ENCODE results near the gene P3H1. TPM values are rescaled to one million over a fixed set of nuclear protein-coding genes. Genes with fewer than 3 reads are reported as not detected.

Gene P3H1
- total RNA-seq, 1 donor from 2014 or later = 22.3 TPM

DNA sequence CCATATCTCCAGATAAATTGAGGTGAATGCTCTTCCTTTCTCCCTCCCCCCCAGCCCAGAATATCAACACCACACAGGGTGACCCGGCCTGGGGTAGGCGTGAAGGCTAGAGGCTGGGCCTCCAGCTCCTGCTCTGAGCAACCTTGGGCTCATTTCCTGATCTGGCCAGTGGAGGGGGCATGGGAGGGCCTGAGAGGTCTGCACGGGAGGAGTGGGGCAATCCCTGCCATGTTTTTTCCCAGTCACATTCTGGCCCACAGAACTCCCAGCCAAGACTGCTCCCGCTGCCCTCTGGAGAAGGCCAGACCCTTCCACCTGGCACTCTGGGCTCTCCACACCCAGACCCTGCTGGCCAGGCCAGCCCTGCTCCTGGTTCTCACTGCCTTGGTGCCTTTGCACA lies 30.7 kb downstream of the P3H1 start:
- no peaks in the 10 kb centered on the region for H3K4me1 ChIP-seq
- ATAC-seq = peak; percentile 56
- H3K27ac ChIP-seq = no peak overlapping the region
- no peak overlapping the region for H3K4me3 ChIP-seq
- no peaks in the 10 kb centered on the region for H3K36me3 ChIP-seq
- no peaks in the 10 kb centered on the region for H3K27me3 ChIP-seq
- DNase-seq = no peak
- no peaks in the 10 kb centered on the region for H3K9me3 ChIP-seq
- intact Hi-C loops (cut with DNase I) = no loop called here
- TF ChIP-seq, protein P1, sequence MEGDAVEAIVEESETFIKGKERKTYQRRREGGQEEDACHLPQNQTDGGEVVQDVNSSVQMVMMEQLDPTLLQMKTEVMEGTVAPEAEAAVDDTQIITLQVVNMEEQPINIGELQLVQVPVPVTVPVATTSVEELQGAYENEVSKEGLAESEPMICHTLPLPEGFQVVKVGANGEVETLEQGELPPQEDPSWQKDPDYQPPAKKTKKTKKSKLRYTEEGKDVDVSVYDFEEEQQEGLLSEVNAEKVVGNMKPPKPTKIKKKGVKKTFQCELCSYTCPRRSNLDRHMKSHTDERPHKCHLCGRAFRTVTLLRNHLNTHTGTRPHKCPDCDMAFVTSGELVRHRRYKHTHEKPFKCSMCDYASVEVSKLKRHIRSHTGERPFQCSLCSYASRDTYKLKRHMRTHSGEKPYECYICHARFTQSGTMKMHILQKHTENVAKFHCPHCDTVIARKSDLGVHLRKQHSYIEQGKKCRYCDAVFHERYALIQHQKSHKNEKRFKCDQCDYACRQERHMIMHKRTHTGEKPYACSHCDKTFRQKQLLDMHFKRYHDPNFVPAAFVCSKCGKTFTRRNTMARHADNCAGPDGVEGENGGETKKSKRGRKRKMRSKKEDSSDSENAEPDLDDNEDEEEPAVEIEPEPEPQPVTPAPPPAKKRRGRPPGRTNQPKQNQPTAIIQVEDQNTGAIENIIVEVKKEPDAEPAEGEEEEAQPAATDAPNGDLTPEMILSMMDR (IDR thresholded peaks at IDR 0.05) = no peak

DNA sequence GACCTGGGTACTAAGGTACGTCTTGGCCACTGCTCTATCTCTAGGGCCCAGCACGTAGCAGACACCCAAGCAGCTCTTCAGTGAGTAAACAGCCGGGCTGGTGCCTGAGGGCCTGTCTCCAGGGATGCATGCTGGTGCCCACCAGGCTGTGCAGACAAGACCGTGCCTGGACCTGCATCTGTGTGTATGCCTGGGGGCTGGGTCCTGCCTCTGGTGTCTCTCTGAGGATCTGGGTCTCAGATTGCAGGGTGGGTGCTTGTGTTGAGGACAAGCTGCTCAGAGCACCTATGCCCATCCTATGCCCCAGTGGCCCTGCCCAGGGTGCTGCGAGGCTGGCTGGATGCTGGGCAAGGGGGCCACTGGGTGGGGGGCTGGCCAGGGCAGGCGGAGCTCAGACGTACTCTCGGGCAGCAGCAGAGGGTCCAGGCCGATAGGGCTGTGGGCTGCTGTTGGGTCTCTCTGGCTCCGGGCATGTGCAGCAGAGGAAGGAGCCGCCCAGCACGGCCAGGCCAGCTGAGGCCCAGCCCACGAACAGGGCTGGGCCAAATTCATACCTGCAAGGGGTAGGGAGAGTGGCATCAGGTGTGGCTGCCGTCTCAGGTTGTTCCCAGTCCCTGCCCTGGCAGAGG lies 31.2 kb downstream of the P3H1 start:
- intact Hi-C loops (cut with DNase I) = no loop called here
- ATAC-seq (no peak), DNase-seq (no peak)
- Histone ChIP-seq H3K27ac (no peak overlapping the region), H3K27me3 (no peaks in the 10 kb centered on the region), H3K4me3 (no peak overlapping the region), H3K9me3 (no peaks in the 10 kb centered on the region), H3K36me3 (no peaks in the 10 kb centered on the region), H3K4me1 (no peaks in the 10 kb centered on the region)
- TF ChIP-seq, protein P1 (IDR thresholded peaks at IDR 0.05) = no peak

DNA sequence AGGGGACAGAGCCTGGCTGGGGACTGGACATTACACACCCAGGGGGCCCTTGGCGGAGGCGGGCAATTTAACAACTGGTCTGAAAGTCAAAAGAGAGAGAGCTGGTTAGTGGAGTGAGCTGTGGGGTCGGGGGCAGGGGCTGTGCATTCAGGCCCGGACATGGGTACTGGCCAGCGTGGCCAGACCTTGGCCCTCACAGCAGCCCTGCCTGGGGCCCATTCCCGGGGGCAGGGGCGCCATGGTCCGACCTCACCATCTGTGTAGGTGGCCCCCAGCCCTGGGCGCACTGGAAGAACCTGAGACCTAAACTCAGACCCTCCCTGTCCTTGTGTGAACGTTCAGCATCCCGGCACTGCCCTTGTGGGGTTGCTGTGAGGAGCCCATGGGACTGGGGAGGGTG lies 31.8 kb downstream of the P3H1 start:
- Histone ChIP-seq H3K36me3 (no peaks in the 10 kb centered on the region), H3K4me3 (no peak overlapping the region), H3K27me3 (no peaks in the 10 kb centered on the region), H3K27ac (no peak overlapping the region), H3K9me3 (no peaks in the 10 kb centered on the region), H3K4me1 (no peaks in the 10 kb centered on the region)
- DNase-seq (no peak), ATAC-seq (no peak)
- TF ChIP-seq, protein P1 (IDR thresholded peaks at IDR 0.05) = no peak
- intact Hi-C loops (cut with DNase I) = no loop called here

DNA sequence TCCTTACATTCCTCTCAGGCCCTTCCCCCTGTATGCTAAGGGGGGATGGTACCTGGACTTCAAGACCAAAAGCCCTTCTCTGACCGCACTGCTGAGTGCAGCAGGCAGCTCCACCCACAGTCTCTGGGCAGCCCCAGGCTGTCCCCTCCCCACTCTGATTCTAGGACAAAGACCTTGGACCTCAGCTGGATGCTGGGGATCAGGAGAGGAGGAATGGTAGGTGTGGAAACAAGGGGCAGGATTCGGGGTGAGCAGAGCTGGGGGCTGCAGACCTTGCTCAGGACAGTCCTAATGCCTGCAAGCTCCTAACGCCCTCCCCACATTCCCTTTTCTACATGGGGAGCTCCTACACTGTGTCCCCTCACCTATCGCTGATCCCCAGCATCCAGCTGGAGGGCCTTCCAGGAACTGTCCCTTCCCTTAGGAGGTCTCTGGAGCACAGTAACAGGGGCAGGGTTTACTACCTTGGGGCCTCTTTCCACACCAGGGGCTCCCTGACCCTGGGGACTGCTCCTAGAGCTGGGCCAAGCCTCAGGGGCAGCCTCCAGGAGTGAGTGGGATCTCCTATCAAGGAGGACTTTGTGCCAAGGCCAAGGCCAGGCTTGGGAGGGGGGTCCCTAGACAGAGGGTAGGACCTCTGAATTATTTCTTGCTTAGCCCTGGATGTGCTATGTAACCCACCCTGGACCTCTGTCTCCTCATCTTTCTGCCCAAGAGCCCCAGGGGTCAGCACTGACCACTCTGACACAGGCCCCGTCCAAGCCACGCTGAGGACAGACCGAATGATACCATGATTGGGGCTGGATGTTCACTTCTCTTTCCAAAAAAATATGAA lies 32.4 kb downstream of the P3H1 start:
- no peak for DNase-seq
- ATAC-seq = no peak

DNA sequence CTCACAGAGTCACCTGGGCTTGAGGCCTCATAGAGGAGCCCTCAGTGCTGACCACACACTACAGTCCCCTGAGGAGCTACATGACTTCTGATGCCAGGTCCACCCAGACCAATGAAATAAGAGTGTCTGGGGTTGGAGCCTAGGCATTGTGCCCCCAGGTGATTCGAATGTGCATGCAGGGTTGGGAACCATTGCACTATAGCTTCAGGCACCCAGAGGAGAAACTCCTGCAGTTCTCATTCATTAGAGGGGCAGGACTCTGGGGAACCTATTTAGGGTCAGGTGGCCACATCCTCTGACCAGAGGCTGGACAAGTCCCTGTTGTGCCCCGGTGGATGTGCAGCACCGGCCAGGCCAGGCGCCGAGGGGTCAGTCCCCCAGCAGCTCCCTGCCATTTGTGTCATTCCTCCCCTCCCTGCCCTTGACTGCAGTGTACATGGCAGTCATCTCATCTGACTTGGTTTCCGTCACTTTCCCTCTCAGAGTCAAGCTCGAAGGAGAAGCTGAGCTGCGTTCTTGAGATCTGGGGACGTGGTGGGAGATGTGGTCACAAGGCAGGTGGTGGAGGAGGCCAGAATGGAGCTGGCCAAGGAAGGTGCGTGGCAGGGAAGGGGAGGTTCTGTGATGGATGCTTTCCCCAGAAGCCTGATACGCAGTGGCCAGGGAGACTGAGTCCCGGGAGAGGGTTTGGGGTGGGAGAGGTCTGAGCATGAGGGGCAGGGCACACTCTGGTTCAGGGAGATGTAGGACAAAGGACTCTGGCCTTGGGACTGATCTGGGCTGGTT lies 33.2 kb downstream of the P3H1 start:
- no peaks in the 10 kb centered on the region for H3K4me1 ChIP-seq
- H3K27ac ChIP-seq = no peak overlapping the region
- no peaks in the 10 kb centered on the region for H3K27me3 ChIP-seq
- H3K4me3 ChIP-seq = no peak overlapping the region
- H3K9me3 ChIP-seq = no peaks in the 10 kb centered on the region
- ATAC-seq (no peak), DNase-seq (no peak)
- H3K36me3 ChIP-seq = no peaks in the 10 kb centered on the region
- TF ChIP-seq, protein P1 (IDR thresholded peaks at IDR 0.05) = no peak
- intact Hi-C loops (cut with DNase I) = no loop called here

More for the DNA sequence above, 32.4 kb downstream of the P3H1 start:
- intact Hi-C loops (cut with DNase I) = no loop called here
- Histone ChIP-seq H3K4me3 (no peak overlapping the region), H3K27me3 (no peaks in the 10 kb centered on the region), H3K9me3 (no peaks in the 10 kb centered on the region), H3K4me1 (no peaks in the 10 kb centered on the region), H3K27ac (no peak overlapping the region), H3K36me3 (no peaks in the 10 kb centered on the region)
- TF ChIP-seq, protein P1 (IDR thresholded peaks at IDR 0.05) = no peak
